Ectodermal cell (in vitro differentiated cells): ENCODE results near the gene SPRR2E.
"Not testable (repeated sequence)": the region's sequence is repeated elsewhere in the genome, so short reads cannot be mapped to it uniquely, and the experiment has no call there.

Experiments used
- H3K27ac ChIP-seq: 2 replicates; pipeline ENCODE4 v1.7.0; 2013; ENCODE audit warnings: mild to moderate bottlenecking, low read depth, low read length; ENCODE audit not compliant: insufficient read depth, poor library complexity, severe bottlenecking
- H3K27me3 ChIP-seq: 2 replicates; pipeline ENCODE4 v1.7.0; 2013; ENCODE audit warnings: mild to moderate bottlenecking, low read length; ENCODE audit not compliant: insufficient read depth, control insufficient read depth, poor library complexity, severe bottlenecking
- H3K36me3 ChIP-seq: one replicate; pipeline ENCODE4 v1.7.0; 2013; ENCODE audit warnings: low read length; ENCODE audit not compliant: control insufficient read depth, insufficient read depth
- H3K4me1 ChIP-seq: one replicate; pipeline ENCODE4 v1.7.0; 2013; ENCODE audit warnings: low read length; ENCODE audit not compliant: control insufficient read depth, insufficient read depth
- H3K4me3 ChIP-seq: 2 replicates; pipeline ENCODE4 v1.7.0; 2013; ENCODE audit warnings: low read depth, low read length, control low read depth; ENCODE audit not compliant: insufficient read depth
- H3K9me3 ChIP-seq: 2 replicates; pipeline ENCODE4 v1.7.0; 2013; ENCODE audit warnings: mild to moderate bottlenecking, low read length, moderate library complexity; ENCODE audit not compliant: control insufficient read depth
- WGBS, 2 experiments: methylation state at CpG; one replicate each; pipeline ENCODE4 v1.1.7; 2013; ENCODE audit warnings: missing lambda C conversion rate in 2 of 2; 5-methylcytosine and 5-hydroxymethylcytosine counted together

Gene SPRR2E

GRCh38 chr1:153119491-153119971 is 25.2 kb upstream of the SPRR2E start:
- no peaks in the 10 kb centered on the region for H3K36me3 ChIP-seq
- no peak overlapping the region for H3K27ac ChIP-seq
- peaks cover 3% of the 10 kb centered on the region for H3K4me1 ChIP-seq
- no peaks in the 10 kb centered on the region for H3K9me3 ChIP-seq
- H3K27me3 ChIP-seq, result no peaks in the 10 kb centered on the region
- no peak overlapping the region for H3K4me3 ChIP-seq
- 91 to 94% methylated on average over 3 of the region's 3 CpGs for WGBS, 2 experiments

GRCh38 chr1:153115264-153115663 is 20.9 kb upstream of the SPRR2E start:
- H3K4me1 ChIP-seq, H3K9me3 ChIP-seq, H3K4me3 ChIP-seq, H3K36me3 ChIP-seq, H3K27me3 ChIP-seq, H3K27ac ChIP-seq: not testable (repeated sequence)

GRCh38 chr1:153113416-153113815 is 19.1 kb upstream of the SPRR2E start, which contains the start of gene SPRR2F:
TSS of gene SPRR2F (minus strand) at chr1:153113516. CDS start at chr1:153112733, 783 bp downstream.
- Histone ChIP-seq H3K4me3 (no peak within 1 kb of the TSS), H3K36me3 (no peaks in the 10 kb centered on the region), H3K27ac (no peak within 1 kb of the TSS), H3K4me1 (no peaks in the 10 kb centered on the region), H3K9me3 (no peaks in the 10 kb centered on the region), H3K27me3 (no peaks in the 10 kb centered on the region)
- 91 to 96% methylated on average over 3 of the region's 3 CpGs for WGBS, 2 experiments

- not testable (repeated sequence) for H3K4me3 ChIP-seq, H3K27ac ChIP-seq, H3K36me3 ChIP-seq, H3K27me3 ChIP-seq, H3K4me1 ChIP-seq, H3K9me3 ChIP-seq
- 88 to 90% methylated on average over 5 of the region's 5 CpGs for WGBS, 2 experiments
These were observed 18.1 kb upstream of the SPRR2E start for GRCh38 chr1:153112454-153112853.

- no peaks in the 10 kb centered on the region for H3K27me3 ChIP-seq
- H3K36me3 ChIP-seq, result no peaks in the 10 kb centered on the region
- no peaks in the 10 kb centered on the region for H3K4me1 ChIP-seq
- 90 to 94% methylated on average over 3 of the region's 5 CpGs for WGBS, 2 experiments
- H3K4me3 ChIP-seq, result no peak overlapping the region
- H3K27ac ChIP-seq, result no peak overlapping the region
- H3K9me3 ChIP-seq, result no peaks in the 10 kb centered on the region
These were observed 5.9 kb upstream of the SPRR2E start for GRCh38 chr1:153100245-153100644.

GRCh38 chr1:153099461-153100045 is 5.2 kb upstream of the SPRR2E start:
- Histone ChIP-seq H3K36me3 (no peaks in the 10 kb centered on the region), H3K27ac (no peak overlapping the region), H3K4me3 (no peak overlapping the region), H3K9me3 (no peaks in the 10 kb centered on the region), H3K4me1 (no peaks in the 10 kb centered on the region), H3K27me3 (no peaks in the 10 kb centered on the region)
- 92 to 94% methylated on average over 9 of the region's 9 CpGs for WGBS, 2 experiments

- H3K4me3 ChIP-seq, result no peak overlapping the region
- no peak overlapping the region for H3K27ac ChIP-seq
- H3K36me3 ChIP-seq, result no peaks in the 10 kb centered on the region
- H3K4me1 ChIP-seq, result no peaks in the 10 kb centered on the region
- H3K27me3 ChIP-seq, result no peaks in the 10 kb centered on the region
- no peaks in the 10 kb centered on the region for H3K9me3 ChIP-seq
These were observed 1.4 kb upstream of the SPRR2E start for GRCh38 chr1:153095764-153096163.

GRCh38 chr1:153087652-153088051 is 6.7 kb downstream of the SPRR2E start:
- H3K9me3 ChIP-seq, result no peaks in the 10 kb centered on the region
- no peak overlapping the region for H3K27ac ChIP-seq
- H3K4me3 ChIP-seq, result no peak overlapping the region
- 75 to 88% methylated on average over 1 of the region's 1 CpG for WGBS, 2 experiments
- no peaks in the 10 kb centered on the region for H3K27me3 ChIP-seq
- no peaks in the 10 kb centered on the region for H3K36me3 ChIP-seq
- no peaks in the 10 kb centered on the region for H3K4me1 ChIP-seq

GRCh38 chr1:153081736-153082135 is 12.6 kb downstream of the SPRR2E start:
- Histone ChIP-seq H3K4me1 (no peaks in the 10 kb centered on the region), H3K9me3 (no peaks in the 10 kb centered on the region), H3K36me3 (no peaks in the 10 kb centered on the region), H3K27ac (no peak overlapping the region), H3K27me3 (no peaks in the 10 kb centered on the region), H3K4me3 (no peak overlapping the region)
- 88 to 89% methylated on average over 2 to 3 of the region's 3 CpGs for WGBS, 2 experiments

GRCh38 chr1:153072806-153073726 is 21.3 kb downstream of the SPRR2E start:
- Histone ChIP-seq H3K27me3 (no peaks in the 10 kb centered on the region), H3K4me3 (no peak overlapping the region), H3K27ac (no peak overlapping the region), H3K4me1 (no peaks in the 10 kb centered on the region), H3K9me3 (no peaks in the 10 kb centered on the region), H3K36me3 (no peaks in the 10 kb centered on the region)
- WGBS, 2 experiments, result 89 to 92% methylated on average over 4 to 5 of the region's 5 CpGs
